ENCODE data around the gene GFRA1.

GFRA1 gene

GRCh38 chr10:116151076-116151475, 121.9 kb downstream of the GFRA1 start:
- no peak overlapping the region for H3K4me3 ChIP-seq (ENCODE audit: low read depth, low read length)
- DNase-seq (ENCODE audit: low read depth): no peak
- no peak for TF ChIP-seq CTCF (IDR thresholded peaks at IDR 0.05; ENCODE audit: insufficient read depth, low read depth, low read length, missing control alignments)

GRCh38 chr10:116150606-116151005, 122.4 kb downstream of the GFRA1 start:
- no peak for DNase-seq (ENCODE audit: low read depth)
- no peak overlapping the region for H3K4me3 ChIP-seq (ENCODE audit: low read depth, low read length)
- no peak for TF ChIP-seq CTCF (IDR thresholded peaks at IDR 0.05; ENCODE audit: insufficient read depth, low read depth, low read length, missing control alignments)

- DNase-seq (ENCODE audit: low read depth): no peak
- H3K4me3 ChIP-seq (ENCODE audit: low read depth, low read length): no peak overlapping the region
- TF ChIP-seq CTCF (IDR thresholded peaks at IDR 0.05; ENCODE audit: insufficient read depth, low read depth, low read length, missing control alignments): no peak
Measured at GRCh38 chr10:116147147-116147905, 125.7 kb downstream of the GFRA1 start.

GRCh38 chr10:116146372-116147140, 126.5 kb downstream of the GFRA1 start:
- no peak overlapping the region for H3K4me3 ChIP-seq (ENCODE audit: low read depth, low read length)
- no peak for DNase-seq (ENCODE audit: low read depth)
- no peak for TF ChIP-seq CTCF (IDR thresholded peaks at IDR 0.05; ENCODE audit: insufficient read depth, low read depth, low read length, missing control alignments)

GRCh38 chr10:116143673-116144222, 129.3 kb downstream of the GFRA1 start:
- no peak for DNase-seq (ENCODE audit: low read depth)
- TF ChIP-seq CTCF (IDR thresholded peaks at IDR 0.05; ENCODE audit: insufficient read depth, low read depth, low read length, missing control alignments): no peak
- no peak overlapping the region for H3K4me3 ChIP-seq (ENCODE audit: low read depth, low read length)

DNA sequence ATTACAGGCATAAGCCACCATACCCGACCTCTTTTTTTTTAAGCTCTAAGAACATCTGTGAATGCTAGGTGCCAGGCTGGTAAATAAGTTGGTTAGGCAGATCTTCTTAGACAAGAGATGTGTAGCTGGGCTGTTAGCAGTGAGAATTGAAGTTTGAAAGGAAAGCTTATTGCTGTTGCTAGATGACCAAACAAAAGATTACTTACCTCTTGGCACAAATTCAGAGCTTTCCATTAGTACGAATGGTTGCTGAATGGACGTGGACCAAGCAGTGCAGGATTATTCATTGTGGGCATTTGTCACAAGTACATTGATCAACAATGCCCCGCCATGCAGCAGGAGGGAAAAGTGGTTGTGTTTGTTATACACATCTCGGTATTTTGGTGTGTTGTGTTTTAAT, 131.2 kb downstream of the GFRA1 start:
- no peak for DNase-seq (ENCODE audit: low read depth)
- no peak for TF ChIP-seq CTCF (IDR thresholded peaks at IDR 0.05; ENCODE audit: insufficient read depth, low read depth, low read length, missing control alignments)
- H3K4me3 ChIP-seq (ENCODE audit: low read depth, low read length): no peak overlapping the region
